HG02588 (cell line): ENCODE data around the gene IL18RAP.

Experiments
- ATAC-seq: cut with Tn5 transposase; IDR thresholded peaks from one replicate; pipeline ENCODE4 v1.9.1; 2021; ENCODE audit warnings: mild to moderate bottlenecking, moderate library complexity; ENCODE audit not compliant: unreplicated experiment

Gene IL18RAP

DNA sequence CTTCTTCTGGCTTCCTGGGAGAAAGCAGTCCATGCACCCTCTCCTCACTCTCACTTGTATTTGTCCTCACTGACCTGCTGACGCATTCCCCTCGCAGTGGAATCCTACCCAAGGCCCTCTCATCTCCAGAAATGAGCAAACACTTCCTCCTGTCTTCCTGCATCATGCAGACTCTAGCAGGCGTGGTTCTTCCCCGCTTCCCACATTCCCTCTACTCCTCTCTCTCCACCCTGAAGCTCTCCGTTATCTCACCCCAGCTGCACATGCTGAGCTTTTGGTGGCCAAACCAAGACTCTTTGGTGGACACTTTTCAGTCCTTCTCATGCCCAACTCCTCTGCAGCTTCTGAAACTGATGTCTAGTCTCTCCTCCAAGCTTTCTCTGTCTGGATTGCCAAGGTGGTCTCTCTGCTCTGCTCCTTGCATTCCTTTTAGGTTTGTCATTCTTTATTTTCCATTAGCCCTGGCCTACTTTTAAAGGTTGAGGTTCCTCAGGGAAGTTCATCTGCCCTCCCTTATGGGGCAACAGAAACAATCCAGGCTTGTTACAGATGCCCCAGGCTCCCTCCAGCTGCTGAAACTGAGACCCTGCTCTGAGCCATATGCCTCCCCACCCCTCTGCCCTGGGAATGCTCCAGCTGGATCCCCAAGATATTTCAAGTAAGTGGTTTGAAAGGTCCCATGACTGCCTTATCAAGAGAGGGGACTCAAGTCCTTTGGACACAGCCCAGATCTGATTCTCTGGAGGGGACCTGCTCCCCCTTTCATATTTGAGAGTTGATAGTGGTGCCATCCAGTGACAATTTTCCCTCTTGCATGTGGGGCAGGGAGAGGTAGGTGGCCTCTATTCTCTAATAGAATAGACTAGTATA lies 835 bp upstream of the IL18RAP start:
- no peak for ATAC-seq

DNA sequence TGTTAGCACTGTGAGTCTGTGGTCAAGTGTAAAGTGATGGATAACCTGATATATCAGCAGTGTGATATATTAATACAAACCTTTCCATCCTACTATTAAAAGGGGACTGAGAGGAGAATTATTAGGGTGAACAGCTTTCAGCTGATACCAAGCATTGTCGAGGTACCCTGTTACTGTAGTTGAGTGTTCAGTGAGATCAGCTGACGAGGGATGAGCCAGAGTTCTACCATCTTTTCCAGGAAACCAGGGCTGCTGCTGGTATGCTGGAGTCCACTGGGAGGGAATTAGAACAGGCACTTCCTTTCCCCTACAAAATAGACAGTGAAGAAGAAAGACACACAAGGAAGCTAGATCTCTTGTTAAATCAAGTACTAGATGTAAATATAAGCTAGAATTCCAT lies 408 bp downstream of the IL18RAP start:
- no peak for ATAC-seq

DNA sequence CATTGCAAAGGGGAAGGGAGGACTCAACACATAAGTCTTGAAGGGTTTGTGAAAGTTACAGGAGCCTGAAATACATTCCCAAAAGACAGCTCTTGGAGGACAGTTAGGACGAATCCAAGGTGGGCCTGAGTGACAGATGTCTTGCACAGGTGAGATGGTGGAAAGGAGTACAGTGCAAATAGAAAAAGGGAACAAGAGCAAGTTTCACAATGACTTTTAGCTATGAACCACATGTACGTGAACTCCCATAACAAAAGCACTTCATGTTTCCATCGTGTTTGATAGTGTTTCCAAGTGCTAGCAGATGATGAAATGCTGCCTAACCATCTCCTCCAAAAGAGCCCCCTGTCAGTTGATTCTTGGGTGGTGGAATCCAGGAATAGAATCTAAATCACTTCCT lies 1.8 kb downstream of the IL18RAP start:
- ATAC-seq: peak; percentile 86

DNA sequence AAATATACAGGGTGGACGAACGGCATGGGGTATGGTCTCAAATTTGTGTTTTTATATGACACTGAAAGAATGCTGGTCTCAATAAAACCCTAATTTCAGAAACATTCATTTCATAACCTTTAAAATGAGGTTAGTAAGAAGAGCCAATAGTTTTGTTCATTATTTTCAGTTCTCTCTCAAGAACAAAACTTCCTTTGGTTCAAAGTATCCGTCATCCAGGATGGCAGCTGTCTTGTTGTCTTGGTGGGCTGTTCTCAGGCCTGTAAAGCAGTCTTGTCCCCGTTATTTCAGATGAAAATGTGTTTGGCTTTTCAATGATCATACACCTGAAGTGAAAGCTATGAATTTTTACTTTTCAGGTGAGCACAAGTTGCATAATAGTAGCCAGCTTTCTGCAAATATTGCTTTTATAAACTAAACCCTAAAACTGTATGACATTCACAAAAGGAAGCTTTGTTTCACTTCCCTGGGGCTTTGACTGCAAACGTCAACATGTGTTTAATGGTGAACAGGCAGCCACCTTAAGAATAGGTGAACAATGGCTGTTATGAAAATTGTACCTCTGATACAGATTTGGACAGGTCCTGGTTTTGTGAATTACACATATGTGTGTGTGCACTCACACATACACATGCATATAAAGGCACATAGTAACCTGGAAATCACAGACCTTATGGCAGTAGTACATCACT lies 2.6 kb downstream of the IL18RAP start:
- ATAC-seq: no peak

DNA sequence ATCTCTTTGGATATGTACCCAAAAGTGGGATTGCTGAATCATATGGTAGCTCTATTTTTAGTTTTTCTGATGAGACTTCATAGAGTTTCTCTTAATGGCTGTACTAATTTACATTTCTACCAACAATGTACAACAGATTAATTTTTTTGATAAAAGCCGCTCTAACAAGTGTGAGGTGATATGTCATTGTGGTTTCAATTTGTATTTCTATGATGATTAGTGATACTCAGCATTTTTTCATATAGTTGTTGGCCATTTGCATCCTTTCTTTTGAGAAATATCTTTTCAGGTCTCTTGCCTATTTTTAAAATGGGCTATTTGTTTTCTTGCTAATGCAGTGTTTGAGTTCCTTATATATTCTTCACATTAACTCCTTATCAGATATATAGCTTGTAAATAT lies 4.3 kb downstream of the IL18RAP start:
- ATAC-seq: no peak

DNA sequence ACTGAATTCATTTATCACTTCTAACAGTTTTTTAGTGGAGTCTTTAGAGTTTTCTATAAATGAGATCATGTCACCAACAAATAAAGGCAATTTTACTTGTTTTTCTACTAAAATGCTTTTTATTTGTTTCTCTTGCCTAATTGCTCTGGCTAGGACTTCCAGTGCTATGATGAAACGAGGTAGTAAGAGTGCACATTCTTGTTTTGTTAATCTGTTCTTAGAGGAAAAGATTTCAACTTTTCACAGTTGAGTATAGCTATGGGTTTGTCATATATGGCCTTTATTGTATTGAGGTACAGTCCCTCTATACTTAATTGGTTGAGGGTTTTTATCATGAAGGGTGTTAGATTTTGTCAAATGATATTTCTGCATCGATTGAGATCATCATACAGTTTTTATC lies 5.6 kb downstream of the IL18RAP start:
- ATAC-seq: no peak

DNA sequence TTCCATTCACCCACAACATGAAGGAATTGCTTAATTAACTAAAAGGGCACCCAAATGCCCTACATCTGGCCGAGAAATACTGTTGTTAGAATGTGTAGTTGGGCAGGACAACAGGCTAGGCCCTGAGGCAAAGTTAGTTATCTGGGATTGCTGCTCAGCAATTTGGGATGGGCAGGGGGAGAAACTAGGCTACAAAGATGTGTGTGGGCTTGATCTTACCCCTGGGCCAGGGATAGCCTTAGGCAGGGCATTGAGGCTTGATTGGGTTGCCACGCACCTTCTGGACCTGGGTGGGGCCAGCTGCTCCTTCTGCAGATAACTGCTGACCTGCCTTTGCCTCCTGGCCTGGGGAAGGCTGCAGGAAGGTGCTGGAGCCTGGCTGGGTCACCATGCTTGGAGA lies 9.4 kb downstream of the IL18RAP start:
- no peak for ATAC-seq

DNA sequence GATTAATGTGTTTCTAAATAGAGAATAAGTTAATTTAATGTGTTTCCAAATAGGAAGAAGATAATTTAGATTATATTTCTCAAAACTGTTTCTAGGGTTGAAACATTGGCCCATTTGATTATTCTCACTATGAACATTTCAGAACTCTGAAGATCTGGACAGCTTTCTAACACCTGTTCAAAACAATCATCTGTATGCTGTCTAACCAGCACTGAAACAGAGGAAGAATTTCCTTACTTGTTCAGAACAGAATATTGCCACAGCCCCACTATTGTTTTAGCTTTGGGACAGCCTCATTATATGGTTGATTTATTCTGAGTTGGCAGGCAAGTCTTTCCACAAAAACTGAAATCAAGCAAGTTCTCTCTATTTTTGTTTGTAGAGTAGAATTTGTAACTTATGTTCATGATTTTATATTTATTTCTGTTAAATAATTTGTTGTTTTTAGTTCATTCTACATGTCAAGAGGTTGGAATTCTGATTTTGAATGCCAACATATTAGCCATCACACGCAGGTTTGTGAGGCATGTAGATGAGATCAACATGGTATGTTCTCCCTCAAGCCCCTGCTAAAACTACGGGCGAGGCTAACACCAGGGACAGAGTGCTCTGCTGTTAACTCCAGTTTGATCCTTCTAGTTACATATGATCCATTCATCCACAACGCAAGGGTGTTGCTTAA lies 11.2 kb downstream of the IL18RAP start:
- ATAC-seq: no peak

DNA sequence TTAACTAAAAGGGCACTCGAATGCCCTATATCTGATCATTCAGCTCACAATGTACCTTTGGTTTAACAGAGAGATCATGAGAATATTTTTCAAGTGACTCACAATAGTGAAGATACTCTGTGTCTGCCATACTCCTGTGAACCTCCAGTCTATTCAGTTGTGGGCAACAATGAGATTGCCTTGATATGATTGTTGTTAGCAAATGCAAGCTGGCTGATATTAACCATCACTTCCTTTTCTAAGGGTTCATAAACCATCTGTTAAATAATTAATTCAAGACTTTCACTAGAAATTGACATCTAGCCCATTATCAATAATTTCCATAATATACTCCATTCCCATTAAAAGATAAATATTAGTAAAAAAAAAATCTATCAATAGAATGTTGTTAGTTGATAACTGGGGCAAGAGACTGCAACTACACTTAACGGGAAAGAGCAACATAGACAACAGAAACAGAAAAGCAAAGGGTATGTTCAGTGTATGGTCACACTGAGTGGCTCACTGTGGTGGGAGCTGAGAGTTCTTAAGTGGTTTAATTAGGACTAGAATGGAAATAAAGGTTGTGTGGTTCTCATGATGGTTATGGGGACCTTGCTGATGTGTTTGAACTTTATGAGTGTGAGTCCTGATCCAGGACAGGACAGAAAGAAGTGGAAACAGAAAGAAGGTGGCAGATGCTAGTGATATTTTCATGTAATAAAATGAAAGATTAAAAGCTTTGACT lies 11.9 kb downstream of the IL18RAP start:
- no peak for ATAC-seq

DNA sequence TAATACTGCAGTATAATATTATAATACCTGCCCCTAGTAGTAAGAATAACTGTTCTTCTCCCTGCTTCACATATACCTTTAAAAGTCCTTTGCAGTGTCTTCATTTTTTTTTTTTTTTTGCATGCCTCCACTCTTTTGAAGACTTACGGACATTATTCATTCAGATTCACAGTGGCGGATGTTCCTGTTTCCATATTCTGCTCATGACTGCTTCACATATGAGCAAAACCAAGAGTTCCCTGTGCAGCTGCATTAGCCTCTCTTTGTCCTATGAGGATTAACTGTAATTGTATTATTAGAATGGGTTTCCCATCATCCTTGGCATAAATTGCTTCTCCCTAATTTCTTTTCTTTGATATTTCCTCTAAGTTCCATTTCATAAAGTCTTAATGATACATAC lies 12.8 kb downstream of the IL18RAP start:
- no peak for ATAC-seq

DNA sequence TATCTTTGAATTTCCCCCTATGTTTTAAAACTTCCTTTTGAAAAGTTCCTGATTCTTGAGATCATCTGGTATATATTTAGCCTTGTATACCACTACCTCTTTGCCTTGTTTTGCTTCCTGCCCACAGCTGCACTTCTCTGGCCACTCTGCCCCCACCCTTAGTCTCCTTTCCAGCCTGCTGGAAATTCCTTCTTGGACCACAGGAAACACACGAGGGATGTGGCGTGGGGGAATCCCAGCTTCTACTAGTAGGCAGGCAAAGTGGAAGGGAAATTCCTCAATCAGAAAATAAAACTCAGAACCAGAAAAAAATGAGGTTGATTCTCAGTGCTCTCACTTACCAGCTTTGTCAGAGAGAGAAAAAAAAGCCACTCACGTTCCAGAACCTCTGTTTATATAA lies 13.4 kb downstream of the IL18RAP start:
- ATAC-seq: no peak

DNA sequence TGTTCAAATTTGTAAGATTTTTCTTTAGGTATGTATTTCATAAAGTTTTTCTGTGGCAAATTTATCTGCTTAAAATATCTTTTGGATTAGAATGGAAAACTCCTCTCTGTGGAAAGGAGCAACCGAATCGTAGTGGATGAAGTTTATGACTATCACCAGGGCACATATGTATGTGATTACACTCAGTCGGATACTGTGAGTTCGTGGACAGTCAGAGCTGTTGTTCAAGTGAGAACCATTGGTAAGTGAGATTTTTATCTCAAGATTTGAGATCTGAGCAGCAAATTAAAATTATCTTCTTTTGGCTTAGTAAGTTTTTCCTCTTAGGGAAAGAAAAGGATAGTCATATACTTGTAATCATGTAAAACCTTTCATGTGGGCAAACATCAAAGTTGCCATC lies 14.2 kb downstream of the IL18RAP start:
- no peak for ATAC-seq

DNA sequence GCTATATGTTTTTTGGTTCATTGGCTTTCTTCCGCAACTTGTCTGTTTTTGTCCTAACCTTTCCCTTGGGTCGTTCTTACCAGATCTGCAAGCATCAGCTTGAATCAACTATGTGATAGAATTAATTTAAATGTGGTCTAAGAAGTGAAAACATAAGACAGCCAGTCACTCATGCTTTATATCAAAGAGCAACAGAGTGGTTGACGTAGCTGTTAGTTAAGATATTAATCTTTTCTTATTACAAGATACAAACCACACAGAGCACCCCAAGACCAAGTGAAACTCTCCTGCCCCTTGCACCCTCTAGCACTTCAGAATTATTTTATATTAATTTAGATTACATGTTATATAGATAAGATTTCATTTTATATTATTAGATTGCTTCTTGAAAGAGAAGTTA lies 15.2 kb downstream of the IL18RAP start:
- ATAC-seq: no peak

DNA sequence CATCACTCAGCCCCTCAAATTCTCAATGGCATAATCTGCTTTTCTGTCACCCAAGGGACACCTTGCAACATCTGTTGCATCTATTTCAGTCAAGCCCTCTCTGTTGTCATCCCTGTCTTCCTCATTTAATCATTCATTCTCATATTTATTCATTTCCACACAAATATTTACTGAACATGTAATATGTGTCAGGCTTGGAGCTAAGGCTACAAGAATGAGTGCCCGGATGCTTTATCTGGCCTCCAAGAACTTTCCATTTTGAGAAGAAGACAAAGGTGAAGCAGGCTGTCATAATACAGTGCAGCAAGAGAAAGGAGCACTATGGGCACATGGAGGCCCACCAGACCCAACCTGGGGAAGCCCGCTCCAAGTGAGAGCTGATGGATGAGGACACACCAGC lies 15.6 kb downstream of the IL18RAP start:
- ATAC-seq: no peak

DNA sequence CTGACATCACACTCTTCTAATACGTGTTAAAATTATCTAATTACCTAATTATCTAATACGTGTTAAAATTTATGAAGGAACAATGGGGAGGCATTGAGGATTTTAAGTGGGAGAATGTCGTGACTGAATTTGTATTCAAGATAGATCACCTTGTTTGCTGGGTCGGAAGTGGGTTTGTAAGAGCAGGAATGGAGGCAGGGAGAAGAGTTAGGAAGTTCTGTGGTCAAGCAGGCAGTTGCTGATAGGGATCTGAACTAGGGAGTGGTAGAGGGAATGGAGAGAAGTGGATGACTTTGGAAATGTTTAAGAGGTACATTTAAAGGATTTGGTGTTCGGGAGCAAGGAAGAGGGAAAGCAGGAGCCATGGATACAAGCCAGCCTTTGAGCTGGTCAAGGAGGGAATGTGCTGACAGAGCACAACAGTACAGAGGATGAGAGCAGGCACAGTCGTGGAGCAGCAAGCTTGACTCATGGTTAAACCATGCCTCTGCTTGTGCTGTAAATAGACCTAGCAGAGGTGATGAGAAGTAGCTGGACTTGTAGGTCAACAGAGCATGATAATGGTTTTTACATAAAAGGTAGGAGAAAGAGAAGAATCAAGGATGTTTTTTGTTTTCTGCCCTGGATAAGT lies 16.2 kb downstream of the IL18RAP start:
- no peak for ATAC-seq

DNA sequence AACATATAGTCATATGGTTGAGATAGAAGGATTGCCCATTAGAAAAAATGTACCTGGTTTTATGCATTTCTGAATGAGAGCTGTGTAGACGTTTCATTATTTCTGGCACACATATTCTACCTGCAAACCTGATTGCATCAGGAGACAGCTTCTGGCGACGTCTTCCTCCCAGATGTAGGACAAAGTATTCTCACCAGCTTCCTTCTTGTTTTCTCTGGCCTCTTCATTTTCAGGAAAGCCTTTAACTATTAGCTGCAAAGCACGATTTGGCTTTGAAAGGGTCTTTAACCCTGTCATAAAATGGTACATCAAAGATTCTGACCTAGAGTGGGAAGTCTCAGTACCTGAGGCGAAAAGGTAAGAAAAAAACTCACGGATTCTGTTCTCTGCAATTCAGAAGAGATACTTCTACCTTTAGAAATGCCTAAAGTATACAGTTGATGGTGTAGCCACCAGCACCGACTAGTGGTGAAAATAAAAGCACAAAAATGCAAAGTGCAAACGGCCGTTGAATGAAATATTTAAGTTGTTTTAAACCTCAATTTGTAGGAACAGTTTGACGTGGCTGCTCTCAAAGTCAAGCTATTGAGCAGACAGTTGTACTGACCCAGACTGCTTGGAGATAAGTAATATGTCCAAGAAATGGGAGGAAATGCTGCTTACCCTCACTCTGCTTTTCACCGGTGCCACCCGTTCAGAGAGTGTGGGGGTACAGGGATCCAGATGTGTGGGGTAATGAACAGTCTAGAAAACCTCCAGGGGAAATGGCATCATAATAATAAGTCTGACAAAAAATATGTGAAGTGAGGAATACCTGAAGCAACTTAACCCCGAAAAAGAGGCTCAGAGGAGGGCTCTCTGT lies 20.2 kb downstream of the IL18RAP start:
- no peak for ATAC-seq

DNA sequence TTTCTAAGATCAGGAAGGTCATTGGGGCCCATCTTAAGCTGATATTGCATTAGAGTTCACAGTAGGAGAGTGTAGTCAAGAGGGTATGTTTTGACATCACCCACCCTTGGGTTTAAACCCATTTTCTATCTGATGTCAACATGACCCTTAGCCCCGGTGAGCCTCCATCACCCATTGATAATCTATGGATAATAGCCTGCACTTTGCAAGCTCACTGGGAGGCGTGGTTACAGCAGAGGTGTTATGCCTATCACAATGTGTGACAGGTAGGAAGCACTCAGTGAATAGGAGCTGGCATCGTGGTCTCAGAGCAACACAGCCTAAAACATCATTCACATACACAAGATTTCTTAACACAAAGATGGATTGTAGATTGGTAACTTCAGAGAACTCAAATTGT lies 21.3 kb downstream of the IL18RAP start:
- ATAC-seq: no peak

DNA sequence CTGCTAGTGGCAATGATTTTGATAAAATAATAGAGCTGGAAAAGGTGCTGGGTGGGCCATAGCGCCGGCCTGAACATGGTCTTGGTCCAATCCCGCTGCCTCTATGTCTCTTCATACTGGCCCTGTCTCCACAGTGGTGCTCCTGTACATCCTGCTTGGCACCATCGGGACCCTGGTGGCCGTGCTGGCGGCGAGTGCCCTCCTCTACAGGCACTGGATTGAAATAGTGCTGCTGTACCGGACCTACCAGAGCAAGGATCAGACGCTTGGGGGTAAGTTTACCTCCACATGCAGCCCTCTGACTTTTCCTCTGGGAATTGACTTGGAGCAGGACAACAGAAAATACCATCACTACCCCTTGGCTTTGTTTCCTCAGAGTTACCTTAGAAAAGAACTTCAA lies 24.0 kb downstream of the IL18RAP start:
- no peak for ATAC-seq

DNA sequence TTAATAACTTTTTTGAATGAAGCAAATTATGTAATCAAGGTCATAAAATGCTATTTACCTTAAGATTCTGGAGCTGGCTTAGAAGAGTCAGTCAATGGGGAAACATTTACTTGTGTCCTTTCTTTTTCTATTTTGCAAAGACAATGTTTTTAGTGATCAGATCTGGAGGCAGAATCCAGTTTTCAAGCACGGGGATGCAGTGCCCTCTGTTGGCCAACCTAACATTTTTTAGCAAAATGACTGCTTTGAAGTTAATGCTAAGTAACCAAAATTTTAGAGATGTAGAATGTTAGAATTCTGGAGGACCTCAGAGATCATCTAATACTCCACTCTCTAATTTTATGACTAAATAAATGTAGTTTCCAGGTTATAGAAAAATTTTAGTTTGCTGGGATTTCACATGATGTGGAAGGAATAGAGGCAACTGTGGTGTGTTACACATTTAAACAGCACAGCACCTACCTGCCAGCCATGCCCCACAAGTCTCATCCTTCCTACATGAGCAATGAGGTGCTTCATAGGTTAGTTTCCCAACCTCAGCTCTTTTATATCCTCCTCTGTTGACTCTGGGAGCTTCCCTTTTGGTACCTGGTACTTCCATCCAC lies 26.5 kb downstream of the IL18RAP start:
- no peak for ATAC-seq
